Endothelial cell of umbilical vein (primary cell): ENCODE measurements around the gene F5. TPM values are rescaled to one million over a fixed set of nuclear protein-coding genes. Genes with fewer than 3 reads are reported as not detected.

Source experiments
- BruUV-seq: library from RNA; stranded (reverse); fragments of 400-500 nt; replicated peaks from 2 replicates; lab custom pipeline; 2021; lab: Mats Ljungman, UMichigan
- CTCF ChIA-PET: fragments of 300-600, 350-600 bp; sonication (Branson Sonifier 250); formaldehyde crosslinking; loops from one replicate; lab custom pipeline; 2021; ENCODE audit warnings: antibody characterized with exemption, inconsistent platforms; lab: Charles Lee
- POLR2A ChIA-PET: fragments of 300-600, 350-600 bp; sonication (Branson Sonifier 250); formaldehyde crosslinking; loops from one replicate; lab custom pipeline; 2021; ENCODE audit warnings: antibody characterized with exemption, inconsistent platforms; lab: Charles Lee
- DNase-seq: peaks from one replicate; pipeline ENCODE4 v3.0.0-alpha.2; 2011; ENCODE audit warnings: low read depth, low spot score
- FAIRE-seq: peaks from 2 replicates; lab custom pipeline; 2011; peaks lifted over from hg19 to GRCh38; lab: Jason Lieb, UNC
- H2AFZ ChIP-seq: 2 replicates; pipeline ENCODE4 v1.6.0; 2012; ENCODE audit warnings: low read depth, low read length, control low read depth, inconsistent platforms
- H3K27ac ChIP-seq: 2 replicates; pipeline ENCODE4 v1.5.1; 2011; ENCODE audit warnings: low read depth, mild to moderate bottlenecking, control low read depth, low read length, moderate library complexity; ENCODE audit not compliant: insufficient read depth
- H3K27me3 ChIP-seq, 2 experiments: 2 replicates each; pipeline versions ENCODE4 v1.6.0 to v1.6.1; 2011; ENCODE audit warnings: low read length in 2 of 2, mixed read lengths in 1 of 2; ENCODE audit not compliant: control insufficient read depth in 2 of 2, insufficient read depth in 2 of 2
- H3K36me3 ChIP-seq, 2 experiments: 2 replicates in 1 of 2; 3 replicates in 1 of 2; pipeline ENCODE4 v1.5.1; 2011; ENCODE audit warnings: low read length in 2 of 2, mild to moderate bottlenecking in 1 of 2, moderate library complexity in 1 of 2; ENCODE audit not compliant: control insufficient read depth in 2 of 2, insufficient read depth in 2 of 2; ENCODE audit errors: extremely low read depth in 1 of 2
- H3K4me1 ChIP-seq: 3 replicates; pipeline ENCODE4 v1.5.1; 2011; ENCODE audit warnings: mild to moderate bottlenecking, low read length; ENCODE audit not compliant: control insufficient read depth, insufficient read depth; ENCODE audit errors: extremely low read depth
- H3K4me2 ChIP-seq: 2 replicates; pipeline ENCODE4 v1.6.1; 2011; ENCODE audit warnings: low read length, control low read depth, mixed read lengths; ENCODE audit not compliant: insufficient read depth
- H3K4me3 ChIP-seq, 3 experiments: fragments of 200-600 bp in 1 of 3; sonication (generic), shearing (Covaris generic) in 1 of 3; replicated peaks in 1 of 3; 2 replicates each; pipeline ENCODE4 v1.5.1; 2011 to 2016; ENCODE audit warnings: control low read depth in 3 of 3, low read length in 3 of 3, mild to moderate bottlenecking in 2 of 3, inconsistent platforms in 1 of 3, low read depth in 1 of 3, moderate library complexity in 1 of 3; ENCODE audit not compliant: insufficient read depth in 1 of 3
- H3K79me2 ChIP-seq: 2 replicates; pipeline ENCODE4 v1.6.0; 2012; ENCODE audit warnings: low read length, inconsistent platforms; ENCODE audit not compliant: control insufficient read depth, insufficient read depth
- H3K9ac ChIP-seq: replicated peaks from 2 replicates; pipeline ENCODE3; 2011; ENCODE audit warnings: low read length, control low read depth; ENCODE audit not compliant: insufficient read depth; ENCODE audit errors: extremely low read depth
- H3K9me1 ChIP-seq: replicated peaks from 3 replicates; pipeline ENCODE4 v1.6.0; 2011; ENCODE audit warnings: mild to moderate bottlenecking, low read length; ENCODE audit not compliant: control insufficient read depth, insufficient read depth; ENCODE audit errors: extremely low read depth
- H3K9me3 ChIP-seq: replicated peaks from 2 replicates; pipeline ENCODE4 v1.5.1; 2012; ENCODE audit warnings: low read length, inconsistent platforms; ENCODE audit not compliant: control insufficient read depth, insufficient read depth
- H4K20me1 ChIP-seq: replicated peaks from 2 replicates; pipeline ENCODE3; 2011; ENCODE audit warnings: mild to moderate bottlenecking, low read length; ENCODE audit not compliant: control insufficient read depth, insufficient read depth; ENCODE audit errors: extremely low read depth
- CTCF ChIP-seq, 2 donors: IDR thresholded peaks; 1 replicate in 1 of 2; 2 replicates in 1 of 2; pipeline ENCODE4 v1.5.1; 2011; ENCODE audit warnings: low read length in 2 of 2, mild to moderate bottlenecking in 2 of 2, moderate library complexity in 2 of 2, control low read depth in 1 of 2, inconsistent platforms in 1 of 2, low read depth in 1 of 2; ENCODE audit not compliant: insufficient read depth in 1 of 2; ENCODE audit errors: extremely low read depth in 1 of 2
- FOS ChIP-seq: IDR thresholded peaks from 2 replicates; pipeline ENCODE4 v1.6.1; 2011; ENCODE audit warnings: mild to moderate bottlenecking, low read length, moderate library complexity, borderline replicate concordance; ENCODE audit not compliant: insufficient read depth
- JUN ChIP-seq: IDR thresholded peaks from 2 replicates; pipeline ENCODE4 v1.6.1; 2011; ENCODE audit warnings: borderline replicate concordance, low read depth; ENCODE audit not compliant: insufficient read length, insufficient read depth
- MYC ChIP-seq: IDR thresholded peaks from one replicate; pipeline ENCODE4 v1.6.1; 2011; ENCODE audit warnings: mild to moderate bottlenecking, low read depth, low read length
- POLR2AphosphoS5 ChIP-seq: IDR thresholded peaks from 2 replicates; pipeline ENCODE4 v1.6.1; 2012; ENCODE audit warnings: low read depth, mild to moderate bottlenecking, control low read depth, low read length, moderate library complexity; ENCODE audit not compliant: insufficient read depth
- dilution Hi-C: fragments of 300-500 bp; cut with MboI; formaldehyde crosslinking; loops from one replicate; pipeline ENCODE4 v1.15.0; 2019; ENCODE audit warnings: low sequenced_read_pairs; ENCODE audit not compliant: extremely low pct_ligation_motif_present
- intact Hi-C: fragments of 100-400 bp; cut with micrococcal nuclease; formaldehyde crosslinking; loops from one replicate; pipeline ENCODE4 v1.10.0; 2022
- polyA plus RNA-seq, 4 experiments: library from polyadenylated mRNA; depleted of rRNA in 3 of 4; stranded (reverse) in 3 of 4; unstranded in 1 of 4; fragments of >200 nt; gene quantifications; 2 replicates each; pipeline versions ENCODE4 v1.2.1 to v1.2.3, GENCODE V29; 2011 to 2012; ENCODE audit warnings: missing spikeins in 1 of 4
- total RNA-seq: library from RNA; stranded (reverse); gene quantifications from 2 replicates; pipeline ENCODE4 v1.2.3, GENCODE V29; 2021

F5 gene
- total and polyA plus RNA-seq, 2 donors (not counting 3 experiments of a cell fraction or from before 2014, with no cell fraction given) = not detected

DNA sequence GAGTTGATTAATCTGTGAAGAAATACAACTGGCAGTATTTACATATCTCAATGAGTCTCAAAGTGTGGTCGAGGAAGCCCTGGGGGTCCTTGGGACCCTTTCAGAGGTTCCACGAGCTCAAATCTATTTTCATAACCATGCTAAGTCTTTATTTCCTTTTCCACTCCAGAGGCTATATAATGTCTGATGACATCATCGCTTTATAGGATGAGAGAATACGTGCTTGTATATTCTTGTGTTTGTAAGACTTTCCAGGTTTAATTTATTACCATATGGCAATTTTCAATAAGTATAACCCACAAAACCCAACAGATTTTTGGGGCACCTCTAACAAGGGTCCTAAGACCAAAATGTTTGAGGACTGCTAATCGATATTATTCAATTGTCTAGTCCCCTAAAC lies 99.1 kb downstream of the F5 start:
- H2AFZ ChIP-seq = peak overlapping the region; percentile 60
- H4K20me1 ChIP-seq = no peaks in the 10 kb centered on the region
- DNase-seq = no peak
- H3K4me2 ChIP-seq = peak overlapping the region; percentile 95
- H3K27ac ChIP-seq = peak overlapping the region; percentile 96
- POLR2A ChIA-PET = interaction anchor here (0.5 kb wide), 1 partner anchor 11 kb away, joined by 3 read pairs; no protein-coding TSS in a partner anchor
- BruUV-seq = no TSS peak
- H3K4me3 ChIP-seq = peak overlapping the region in 1 of 3 experiments; percentile 80
- intact Hi-C loops = loop anchor here (2.0 kb wide), 4 partner anchors 120 to 566 kb away; partner anchors contain the start of genes ATP1B1, NME7 and SCYL3
- H3K4me1 ChIP-seq = peaks cover 31% of the 10 kb centered on the region
- no peaks in the 10 kb centered on the region for H3K36me3 ChIP-seq
- FAIRE-seq = no peak
- no peaks in the 10 kb centered on the region for H3K9me1 ChIP-seq
- H3K27me3 ChIP-seq = no peaks in the 10 kb centered on the region
- dilution Hi-C loops = no loop called here
- H3K9me3 ChIP-seq = no peaks in the 10 kb centered on the region
- CTCF ChIA-PET = interaction anchor here (1.7 to 2.3 kb wide), 3 partner anchors 24 to 884 kb away, joined by 6 to 22 read pairs (median 8); no protein-coding TSS in a partner anchor
- H3K79me2 ChIP-seq = peaks cover 28% of the 10 kb centered on the region
- H3K9ac ChIP-seq = peak overlapping the region; percentile 96
- peak; percentile 35 for TF ChIP-seq JUN
- TF ChIP-seq POLR2AphosphoS5 = no peak
- TF ChIP-seq MYC = no peak

DNA sequence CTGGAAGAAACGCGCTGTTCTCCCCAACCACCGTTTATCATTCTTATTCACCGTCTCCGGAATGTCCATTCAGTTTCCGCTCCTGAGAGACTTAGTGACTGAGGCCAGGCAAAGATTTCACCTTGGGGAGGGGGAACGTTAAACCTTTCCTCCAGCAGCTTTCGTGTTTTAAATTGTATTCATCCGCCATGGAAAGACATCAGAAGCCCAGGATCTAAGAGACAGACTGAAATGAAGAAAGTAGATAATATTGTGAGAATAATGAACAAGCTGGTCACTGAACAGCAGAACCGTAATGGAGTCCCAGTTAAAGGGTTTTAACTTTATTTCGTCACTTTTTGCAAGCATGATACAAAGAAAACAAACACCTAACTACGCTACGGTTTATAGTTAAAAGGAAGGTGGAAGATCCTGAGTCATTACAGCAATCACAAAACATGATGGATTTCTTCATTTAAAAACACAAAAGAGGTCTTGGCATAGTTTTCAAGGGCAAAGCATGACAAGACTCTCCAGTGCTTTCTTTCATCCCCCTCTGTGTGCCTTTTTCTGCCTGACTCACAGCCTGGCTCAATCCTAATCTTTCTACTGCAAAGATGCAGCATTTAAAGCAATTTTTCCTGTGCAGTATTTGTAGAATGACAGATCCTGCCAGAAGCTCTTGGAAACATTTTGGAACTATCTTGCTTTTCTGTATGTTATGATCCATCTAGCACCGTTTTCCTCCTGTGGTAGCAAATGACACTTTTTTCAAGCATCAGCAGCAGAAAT lies 99.8 kb downstream of the F5 start:
- BruUV-seq = TSS peak; percentile 89
- TF ChIP-seq JUN = peak; percentile 4
- TF ChIP-seq FOS = peak; percentile 30
- no peak for TF ChIP-seq MYC
- TF ChIP-seq CTCF (IDR thresholded peaks at IDR 0.05; ENCODE audit: extremely low read depth in 1 of 2, insufficient read depth in 1 of 2, low read depth in 1 of 2, low read length in 2 of 2) = no peak
- Histone ChIP-seq H2AFZ (peak overlapping the region; percentile 60), H3K9ac (peak overlapping the region; percentile 96), H3K4me3 (peak overlapping the region; percentile 37 to 80 (median 38)), H3K9me3 (no peaks in the 10 kb centered on the region), H3K4me2 (peak overlapping the region; percentile 95), H3K36me3 (no peaks in the 10 kb centered on the region), H3K27ac (peak overlapping the region; percentile 96), H4K20me1 (no peaks in the 10 kb centered on the region), H3K79me2 (peaks cover 31% of the 10 kb centered on the region), H3K4me1 (peaks cover 31% of the 10 kb centered on the region), H3K9me1 (no peaks in the 10 kb centered on the region), H3K27me3 (no peaks in the 10 kb centered on the region)
- dilution Hi-C loops (no loop called here), intact Hi-C loops (loop anchor here (1.0 to 2.0 kb wide), 7 partner anchors 23 to 566 kb away; partner anchors contain the start of genes ATP1B1, METTL18, NME7 and SCYL3)
- CTCF ChIA-PET = interaction anchor here (0.7 to 2.3 kb wide), 9 partner anchors 10 to 883 kb away, joined by 3 to 22 read pairs (median 3); partner anchors contain the start of gene METTL18
- POLR2A ChIA-PET = interaction anchor here (0.6 to 1.2 kb wide), 3 partner anchors 25 to 59 kb away, joined by 3 to 6 read pairs (median 4); partner anchors contain the start of gene CCDC181
- FAIRE-seq (peak; percentile 81), DNase-seq (no peak)
